CD8-positive, alpha-beta memory T cell (primary cell): ENCODE measurements around the gene AFG3L2. TPM values are rescaled to one million over a fixed set of nuclear protein-coding genes. Genes with fewer than 3 reads are reported as not detected.
"Not testable (repeated sequence)": the region's sequence is repeated elsewhere in the genome, so short reads cannot be mapped to it uniquely, and the experiment has no call there.

ENCODE experiments used
- CTCF ChIA-PET: fragments of 350-600 bp; sonication (Branson Sonifier 250); formaldehyde crosslinking; loops from one replicate; lab custom pipeline; 2021; ENCODE audit warnings: antibody characterized with exemption; lab: Charles Lee
- POLR2A ChIA-PET: fragments of 350-600 bp; sonication (Branson Sonifier 250); formaldehyde crosslinking; loops from one replicate; lab custom pipeline; 2021; ENCODE audit warnings: antibody characterized with exemption; lab: Charles Lee
- DNase-seq, 5 donors: peaks; one replicate each; pipeline versions ENCODE4 v3.0.0 to v3.0.0-alpha.2; 2020 to 2022; ENCODE audit warnings: mixed read lengths in 1 of 5
- H3K27ac ChIP-seq: one replicate; pipeline ENCODE4 v1.7.0; 2013; ENCODE audit warnings: low read depth, mild to moderate bottlenecking, low read length, moderate library complexity
- H3K27me3 ChIP-seq: 2 replicates; pipeline ENCODE4 v1.7.0; 2013; ENCODE audit warnings: low read length, mild to moderate bottlenecking; ENCODE audit not compliant: insufficient read depth, poor library complexity, severe bottlenecking
- H3K36me3 ChIP-seq: 2 replicates; pipeline ENCODE4 v1.7.0; 2013; ENCODE audit warnings: mild to moderate bottlenecking, low read length, moderate library complexity; ENCODE audit not compliant: insufficient read depth
- H3K4me1 ChIP-seq: 2 replicates; pipeline ENCODE4 v1.7.0; 2013; ENCODE audit warnings: mild to moderate bottlenecking, low read length, moderate library complexity; ENCODE audit not compliant: insufficient read depth
- H3K4me3 ChIP-seq: 2 replicates; pipeline ENCODE4 v1.7.0; 2013; ENCODE audit warnings: mild to moderate bottlenecking, low read length
- H3K9me3 ChIP-seq: 2 replicates; pipeline ENCODE4 v1.7.0; 2013; ENCODE audit warnings: mild to moderate bottlenecking, low read length
- H3K27ac Mint-ChIP-seq, 8 donors: one replicate each; pipeline ENCODE4 v1.8.0; 2020 to 2021; ENCODE audit warnings: mixed read lengths in 8 of 8, mild to moderate bottlenecking in 6 of 8, inconsistent platforms in 3 of 8, moderate library complexity in 3 of 8
- H3K27me3 Mint-ChIP-seq, 2 donors: one replicate each; pipeline ENCODE4 v1.8.0; 2020 to 2021; ENCODE audit warnings: mixed read lengths in 2 of 2, mild to moderate bottlenecking in 1 of 2, moderate library complexity in 1 of 2
- H3K36me3 Mint-ChIP-seq, 3 donors: one replicate each; pipeline ENCODE4 v1.8.0; 2020 to 2021; ENCODE audit warnings: mixed read lengths in 3 of 3, inconsistent platforms in 1 of 3, mild to moderate bottlenecking in 1 of 3
- H3K4me1 Mint-ChIP-seq, 3 donors: one replicate each; pipeline ENCODE4 v1.8.0; 2020 to 2021; ENCODE audit warnings: mixed read lengths in 3 of 3, inconsistent platforms in 1 of 3, mild to moderate bottlenecking in 1 of 3
- H3K4me3 Mint-ChIP-seq, 7 donors: one replicate each; pipeline ENCODE4 v1.8.0; 2020 to 2021; ENCODE audit warnings: mixed read lengths in 7 of 7, mild to moderate bottlenecking in 6 of 7, moderate library complexity in 4 of 7, inconsistent platforms in 2 of 7
- H3K9me3 Mint-ChIP-seq, 5 donors: one replicate each; pipeline ENCODE4 v1.8.0; 2020 to 2022; ENCODE audit warnings: mixed read lengths in 5 of 5, mild to moderate bottlenecking in 3 of 5, moderate library complexity in 2 of 5, inconsistent platforms in 1 of 5
- polyA plus RNA-seq: library from polyadenylated mRNA; unstranded; fragments of 300-500 nt; fragmentation: Illumina TruSeq; gene quantifications from one replicate; pipeline ENCODE4 v1.2.3, GENCODE V29; 2021
- total RNA-seq, 2 experiments: library from RNA; stranded (reverse); gene quantifications; one replicate each; pipeline ENCODE4 v1.2.3, GENCODE V29; 2021

AFG3L2 gene
- total and polyA plus RNA-seq, 3 experiments from 2014 or later: 38.4 to 75.8 (median 75.6) TPM

DNA sequence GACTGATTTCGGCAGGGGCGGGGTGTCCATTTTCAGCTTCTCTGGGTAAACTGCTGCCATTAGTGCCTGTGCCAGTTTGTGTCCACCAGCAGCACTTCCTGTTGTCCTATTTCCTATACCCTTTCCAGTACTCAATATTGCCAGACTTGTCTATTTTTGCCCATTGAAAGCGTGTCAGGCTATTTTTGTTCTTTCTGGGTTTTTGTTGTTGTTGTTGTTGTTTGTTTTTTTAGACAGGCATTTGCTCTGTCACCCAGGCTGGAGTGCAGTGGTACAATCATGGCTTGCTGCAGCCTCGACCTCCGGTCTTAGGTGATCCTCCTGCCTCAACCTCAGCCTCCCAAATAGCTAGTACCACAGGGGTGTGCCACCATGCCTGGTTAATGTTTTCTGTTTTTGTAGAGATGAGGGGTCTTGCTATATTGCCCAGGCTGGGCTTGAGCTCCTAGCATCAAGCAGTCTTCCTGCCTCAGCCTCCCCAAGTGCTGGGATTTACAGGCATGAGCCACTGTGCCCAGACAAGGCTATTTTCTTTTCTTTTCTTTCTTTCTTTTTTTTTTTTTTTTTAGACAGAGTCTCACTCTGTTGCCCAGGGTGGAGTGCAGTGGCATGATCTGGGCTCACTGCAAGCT is 39.2 kb upstream of the AFG3L2 start:
- Mint-ChIP-seq H3K4me3 (no peak overlapping the region), H3K9me3 (no peaks in the 10 kb centered on the region), H3K4me1 (peaks cover 2 to 13% (median 6%) of the 10 kb centered on the region in 3 donors), H3K27me3 (peaks cover 0 to 2% of the 10 kb centered on the region in 2 donors), H3K36me3 (no peaks in the 10 kb centered on the region), H3K27ac (no peak overlapping the region)
- no peaks in the 10 kb centered on the region for H3K4me1 ChIP-seq
- no peaks in the 10 kb centered on the region for H3K36me3 ChIP-seq
- H3K27ac ChIP-seq: no peak overlapping the region
- POLR2A ChIA-PET: no interaction called here
- no peak for DNase-seq
- no peaks in the 10 kb centered on the region for H3K27me3 ChIP-seq
- H3K4me3 ChIP-seq: no peak overlapping the region
- no peaks in the 10 kb centered on the region for H3K9me3 ChIP-seq
- CTCF ChIA-PET: no interaction called here

DNA sequence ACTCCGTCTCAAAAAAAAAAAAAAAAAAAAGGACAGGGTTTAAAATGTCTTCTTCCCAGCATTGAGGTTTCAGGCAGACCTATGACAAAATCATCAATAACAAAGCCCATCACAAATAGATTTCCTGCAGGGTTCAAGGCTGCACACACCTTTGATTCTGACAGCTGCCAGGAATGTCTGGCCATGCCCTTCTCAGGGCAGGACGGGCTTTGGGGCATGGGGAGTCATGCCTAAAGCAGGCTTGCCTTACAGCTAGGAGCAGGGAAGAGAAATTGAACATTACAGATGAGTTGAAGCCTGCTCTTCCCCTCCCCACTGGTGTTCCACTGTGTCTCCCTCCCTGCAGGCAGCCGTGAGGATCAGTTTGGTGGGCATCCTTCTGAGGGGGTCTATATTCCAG is 34.4 kb upstream of the AFG3L2 start:
- Mint-ChIP-seq H3K27ac (no peak overlapping the region), H3K4me3 (no peak overlapping the region), H3K9me3 (no peaks in the 10 kb centered on the region), H3K27me3 (no peaks in the 10 kb centered on the region), H3K36me3 (no peaks in the 10 kb centered on the region), H3K4me1 (peaks cover 11 to 21% (median 19%) of the 10 kb centered on the region in 3 donors)
- H3K27ac ChIP-seq: no peak overlapping the region
- CTCF ChIA-PET: no interaction called here
- POLR2A ChIA-PET: no interaction called here
- H3K36me3 ChIP-seq: no peaks in the 10 kb centered on the region
- no peaks in the 10 kb centered on the region for H3K27me3 ChIP-seq
- peaks cover 7% of the 10 kb centered on the region for H3K4me1 ChIP-seq
- DNase-seq: no peak
- H3K9me3 ChIP-seq: no peaks in the 10 kb centered on the region
- no peak overlapping the region for H3K4me3 ChIP-seq

DNA sequence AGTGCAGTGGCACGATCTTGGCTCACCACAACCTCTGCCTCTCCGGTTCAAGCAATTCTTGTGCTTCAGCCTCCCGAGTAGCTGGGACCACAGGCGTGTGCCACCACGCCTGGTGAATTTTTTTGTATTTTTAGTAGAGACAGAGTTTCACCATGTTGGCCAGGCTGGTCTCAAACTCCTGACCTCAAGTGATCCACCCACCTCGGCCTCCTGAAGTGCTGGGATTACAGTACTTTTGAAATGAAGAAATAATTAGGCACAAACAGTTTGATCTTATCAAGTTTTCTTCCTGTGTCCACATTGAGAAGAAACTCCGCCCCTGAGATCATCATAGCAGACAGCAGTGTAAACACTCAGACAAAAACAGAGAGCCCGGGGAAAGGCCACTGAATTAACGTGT is 33.7 kb upstream of the AFG3L2 start:
- H3K4me3 Mint-ChIP-seq, H3K27ac ChIP-seq, POLR2A ChIA-PET, H3K9me3 ChIP-seq, H3K36me3 Mint-ChIP-seq, CTCF ChIA-PET, H3K9me3 Mint-ChIP-seq, H3K36me3 ChIP-seq, H3K27me3 ChIP-seq, DNase-seq, H3K27me3 Mint-ChIP-seq, H3K4me3 ChIP-seq: not testable (repeated sequence)
- peaks cover 14 to 28% (median 25%) of the 10 kb centered on the region in 3 donors for H3K4me1 Mint-ChIP-seq
- peak overlapping the region in 1 of 8 donors; percentile 60 for H3K27ac Mint-ChIP-seq
- H3K4me1 ChIP-seq: peaks cover 14% of the 10 kb centered on the region

- H3K9me3 ChIP-seq: no peaks in the 10 kb centered on the region
- POLR2A ChIA-PET: no interaction called here
- Mint-ChIP-seq H3K4me1 (peaks cover 14 to 31% (median 25%) of the 10 kb centered on the region in 3 donors), H3K36me3 (no peaks in the 10 kb centered on the region), H3K9me3 (no peaks in the 10 kb centered on the region), H3K4me3 (peak overlapping the region in 1 of 7 donors; percentile 67), H3K27me3 (peaks cover 0 to 4% of the 10 kb centered on the region in 2 donors), H3K27ac (peak overlapping the region in 2 of 8 donors; percentile 19 to 26)
- H3K4me1 ChIP-seq: peaks cover 14% of the 10 kb centered on the region
- no peak overlapping the region for H3K27ac ChIP-seq
- H3K27me3 ChIP-seq: no peaks in the 10 kb centered on the region
- CTCF ChIA-PET: interaction anchor here (0.9 kb wide), 1 partner anchor 18 kb away, joined by 3 read pairs; no protein-coding TSS in a partner anchor
- H3K4me3 ChIP-seq: no peak overlapping the region
- no peaks in the 10 kb centered on the region for H3K36me3 ChIP-seq
- DNase-seq: no peak
Measured at GRCh38 chr18:12410081-12410481, 33.1 kb upstream of the AFG3L2 start.

DNA sequence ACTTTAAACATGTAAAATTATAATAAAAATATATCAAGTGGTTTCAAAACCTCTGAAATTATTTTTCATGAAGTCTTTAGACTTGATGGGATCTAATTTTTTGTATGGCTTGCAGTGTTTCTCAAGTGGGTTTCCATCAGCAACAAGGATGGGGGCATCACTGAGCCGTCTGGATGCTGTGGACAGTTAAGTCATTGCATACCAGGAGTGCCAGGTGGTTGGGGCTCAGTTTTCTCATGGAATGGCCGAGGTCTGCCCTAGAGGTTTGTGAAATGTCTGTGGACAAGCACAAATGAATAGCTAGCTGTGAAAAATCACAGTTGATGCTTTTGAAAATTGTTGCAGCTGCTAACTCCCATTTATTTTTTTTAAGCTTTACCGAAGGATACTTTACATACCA is 32.4 kb upstream of the AFG3L2 start:
- Histone ChIP-seq H3K9me3 (no peaks in the 10 kb centered on the region), H3K4me1 (peaks cover 14% of the 10 kb centered on the region), H3K36me3 (no peaks in the 10 kb centered on the region), H3K27ac (no peak overlapping the region), H3K27me3 (no peaks in the 10 kb centered on the region), H3K4me3 (no peak overlapping the region)
- ChIA-PET POLR2A (no interaction called here), CTCF (interaction anchor here (0.9 kb wide), 1 partner anchor 17 kb away, joined by 3 read pairs; no protein-coding TSS in a partner anchor)
- Mint-ChIP-seq H3K36me3 (no peaks in the 10 kb centered on the region), H3K4me1 (peaks cover 14 to 31% (median 25%) of the 10 kb centered on the region in 3 donors), H3K27ac (peak overlapping the region in 1 of 8 donors; percentile 23), H3K9me3 (no peaks in the 10 kb centered on the region), H3K4me3 (peak overlapping the region in 1 of 7 donors; percentile 67), H3K27me3 (peaks cover 3 to 4% of the 10 kb centered on the region in 2 donors)
- DNase-seq: no peak

DNA sequence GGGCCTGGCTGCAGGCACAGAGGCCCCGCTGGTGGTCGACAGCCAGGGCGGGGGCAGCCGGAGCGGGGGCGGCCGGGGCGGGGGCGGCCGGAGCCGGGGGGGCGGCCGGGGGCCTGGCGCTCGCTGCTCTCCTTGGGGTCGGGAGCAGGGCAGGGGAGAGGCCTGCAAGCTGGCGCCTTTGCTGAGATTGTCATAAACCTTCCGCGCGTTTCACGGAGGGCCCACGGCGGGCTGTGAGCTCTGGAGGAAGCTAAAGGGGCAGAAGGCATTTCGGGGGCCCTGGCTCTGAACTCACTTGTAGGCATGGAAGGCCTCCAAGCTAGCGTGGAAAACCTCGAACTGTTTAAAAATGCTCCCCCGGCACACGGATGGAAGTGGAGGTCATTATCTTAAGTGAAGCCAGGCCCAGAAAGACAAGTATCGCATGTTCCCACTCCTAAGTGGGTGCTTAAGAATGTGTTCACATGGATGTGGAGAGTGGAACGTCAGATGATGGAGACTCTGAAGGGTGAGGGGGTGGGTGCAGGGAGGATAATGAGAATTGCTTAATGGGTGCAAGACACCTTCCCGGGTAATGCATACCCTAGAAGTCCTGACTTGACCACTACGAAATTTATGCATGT is 31.3 kb upstream of the AFG3L2 start:
- H3K9me3 ChIP-seq: no peaks in the 10 kb centered on the region
- Mint-ChIP-seq H3K4me3 (peak overlapping the region; percentile 54 to 91 (median 75)), H3K4me1 (peaks cover 14 to 31% (median 25%) of the 10 kb centered on the region in 3 donors), H3K27ac (peak overlapping the region in 7 of 8 donors; percentile 7 to 73 (median 38)), H3K36me3 (no peaks in the 10 kb centered on the region), H3K27me3 (peaks cover 9 to 11% of the 10 kb centered on the region in 2 donors), H3K9me3 (no peaks in the 10 kb centered on the region)
- H3K27ac ChIP-seq: no peak overlapping the region
- no peaks in the 10 kb centered on the region for H3K36me3 ChIP-seq
- ChIA-PET CTCF (interaction anchor here (1.0 to 7.9 kb wide), 3 partner anchors 16 to 526 kb away, joined by 3 to 63 read pairs (median 3); no protein-coding TSS in a partner anchor), POLR2A (interaction anchor here (0.6 to 1.6 kb wide), 4 partner anchors 31 to 558 kb away, joined by 3 to 24 read pairs (median 4); partner anchors contain the start of genes AFG3L2, CEP76, PSMG2 and SEH1L)
- H3K4me1 ChIP-seq: peaks cover 14% of the 10 kb centered on the region
- peak in 1 of 5 donors; percentile 15 for DNase-seq
- H3K27me3 ChIP-seq: no peaks in the 10 kb centered on the region
- no peak overlapping the region for H3K4me3 ChIP-seq

GRCh38 chr18:12406371-12407111 is 29.5 kb upstream of the AFG3L2 start:
- peaks cover 21 to 22% of the 10 kb centered on the region in 2 donors for H3K27me3 Mint-ChIP-seq
- no peaks in the 10 kb centered on the region for H3K9me3 ChIP-seq
- no peak for DNase-seq

More at GRCh38 chr18:12406371-12407111, 29.5 kb upstream of the AFG3L2 start:
- ChIA-PET CTCF (interaction anchor here (7.9 kb wide), 1 partner anchor 14 kb away, joined by 63 read pairs; no protein-coding TSS in a partner anchor), POLR2A (interaction anchor here (0.8 to 1.1 kb wide), 2 partner anchors 29 to 296 kb away, joined by 3 to 4 read pairs; partner anchors contain the start of genes AFG3L2, CEP76 and PSMG2)
- Mint-ChIP-seq H3K9me3 (no peaks in the 10 kb centered on the region), H3K4me1 (peaks cover 14 to 31% (median 25%) of the 10 kb centered on the region in 3 donors), H3K27ac (peak overlapping the region in 3 of 8 donors; percentile 13 to 43 (median 39)), H3K36me3 (no peaks in the 10 kb centered on the region), H3K4me3 (peak overlapping the region; percentile 61 to 92 (median 88))
- no peaks in the 10 kb centered on the region for H3K36me3 ChIP-seq
- no peak overlapping the region for H3K27ac ChIP-seq
- H3K27me3 ChIP-seq: no peaks in the 10 kb centered on the region
- H3K4me1 ChIP-seq: peaks cover 14% of the 10 kb centered on the region
- H3K4me3 ChIP-seq: no peak overlapping the region
